Ureter (tissue), 1 donor: ENCODE results near the gene KCNK13. TPM values are rescaled to one million over a fixed set of nuclear protein-coding genes. Genes with fewer than 3 reads are reported as not detected.
"Not testable (repeated sequence)": the region's sequence is repeated elsewhere in the genome, so short reads cannot be mapped to it uniquely, and the experiment has no call there.

Experiments
- DNase-seq: peaks from one replicate; pipeline ENCODE4 v3.0.0-alpha.2; 2020; ENCODE audit warnings: low spot score
- total RNA-seq: library from RNA; stranded (reverse); gene quantifications from one replicate; pipeline ENCODE4 v1.2.4, GENCODE V29; 2023
- donor health status: DM: yes; HTN: yes; CAD: no.

KCNK13 gene
- total RNA-seq, 1 donor from 2014 or later: 0.39 TPM

DNA sequence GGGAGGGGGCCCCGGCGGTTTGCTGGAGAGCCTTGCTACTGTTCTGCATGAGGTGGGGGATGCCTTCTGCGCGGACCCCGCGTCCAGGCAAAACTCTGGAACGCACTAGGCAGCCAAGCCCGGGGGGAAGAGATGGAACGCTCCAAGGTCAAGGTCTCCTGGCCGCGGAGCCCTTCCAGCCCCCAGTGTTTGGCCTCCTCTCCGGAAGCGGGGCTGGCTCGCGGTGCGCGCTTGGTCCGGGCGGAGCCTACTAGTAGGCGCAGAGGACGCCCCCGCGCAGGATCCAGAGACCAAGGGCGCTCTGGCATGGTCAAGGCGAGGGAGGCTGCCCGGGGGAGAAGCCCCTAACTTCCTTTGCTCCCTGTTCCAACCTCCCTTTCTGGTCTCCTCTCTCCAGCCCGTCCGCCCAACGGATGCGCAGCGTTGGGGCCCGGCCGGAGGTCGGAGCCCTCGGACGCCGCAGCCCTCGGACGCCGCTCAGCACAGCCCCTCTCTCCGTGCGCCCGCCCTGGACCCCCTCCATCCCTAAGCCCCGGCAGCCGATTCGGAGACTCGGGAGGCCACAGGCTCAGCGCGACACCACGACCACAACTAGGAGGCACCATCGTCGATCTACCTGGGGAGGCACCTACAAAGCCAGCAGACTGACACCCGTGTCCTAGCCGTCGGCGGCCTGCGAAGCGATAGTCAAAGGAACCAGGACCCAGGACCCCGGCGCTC, 669 bp upstream of the KCNK13 start:
- DNase-seq: no peak

DNA sequence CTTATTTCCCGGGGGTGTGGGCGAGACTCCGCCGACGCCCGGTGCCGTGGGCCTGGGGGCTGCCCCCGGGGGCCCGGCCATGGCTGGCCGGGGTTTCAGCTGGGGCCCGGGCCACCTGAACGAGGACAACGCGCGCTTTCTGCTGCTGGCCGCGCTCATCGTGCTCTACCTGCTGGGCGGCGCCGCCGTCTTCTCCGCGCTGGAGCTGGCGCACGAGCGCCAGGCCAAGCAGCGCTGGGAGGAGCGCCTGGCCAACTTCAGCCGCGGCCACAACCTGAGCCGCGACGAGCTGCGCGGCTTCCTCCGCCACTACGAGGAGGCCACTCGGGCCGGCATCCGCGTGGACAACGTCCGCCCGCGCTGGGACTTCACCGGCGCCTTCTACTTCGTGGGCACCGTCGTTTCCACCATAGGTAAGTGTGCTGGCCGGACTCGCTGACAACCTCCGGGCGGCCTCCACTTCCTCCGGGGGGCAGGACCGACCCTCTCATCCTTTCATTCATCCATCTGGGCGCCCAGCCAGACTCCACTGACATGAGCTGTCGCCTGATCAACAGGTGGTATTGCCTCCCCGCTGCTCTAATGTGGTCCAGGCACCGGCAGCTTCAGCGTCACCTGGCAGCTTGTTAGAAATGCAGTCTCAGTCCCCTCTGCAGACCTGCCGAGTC, 467 bp downstream of the KCNK13 start:
- DNase-seq: no peak

DNA sequence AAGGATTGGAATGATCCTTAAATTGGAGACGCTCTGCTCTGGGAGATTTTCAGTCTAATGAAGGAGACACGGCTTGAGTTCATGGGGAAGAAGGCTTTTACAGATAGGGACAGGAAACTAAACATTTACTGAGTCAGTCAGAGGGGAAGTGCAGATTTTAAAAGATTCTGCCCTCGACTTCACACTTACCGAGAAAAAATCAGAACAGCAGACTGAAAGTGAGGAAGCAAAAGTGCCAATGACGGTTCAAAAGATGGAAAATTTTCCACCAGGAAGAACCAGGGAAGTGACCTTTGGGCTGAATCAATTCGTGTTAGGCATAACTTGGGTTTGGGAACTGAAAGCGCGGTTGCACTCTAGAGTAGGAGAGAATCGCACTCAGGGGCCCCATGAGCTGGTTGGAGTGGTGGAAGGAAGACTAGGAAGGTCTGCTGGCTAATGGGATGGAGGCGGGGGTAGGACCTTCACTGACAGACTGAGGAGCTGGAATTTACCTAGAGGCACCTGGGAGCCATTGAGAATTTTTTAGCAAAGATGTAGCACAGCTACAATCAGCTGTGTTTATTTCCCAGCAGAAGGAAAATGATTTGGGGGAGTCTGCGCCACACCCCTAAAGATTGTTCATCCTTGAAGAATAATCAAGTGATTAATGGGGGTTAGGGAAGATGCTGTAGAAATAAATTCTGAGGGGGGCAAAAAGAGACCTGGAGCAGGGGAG, 1.2 kb downstream of the KCNK13 start:
- no peak for DNase-seq

DNA sequence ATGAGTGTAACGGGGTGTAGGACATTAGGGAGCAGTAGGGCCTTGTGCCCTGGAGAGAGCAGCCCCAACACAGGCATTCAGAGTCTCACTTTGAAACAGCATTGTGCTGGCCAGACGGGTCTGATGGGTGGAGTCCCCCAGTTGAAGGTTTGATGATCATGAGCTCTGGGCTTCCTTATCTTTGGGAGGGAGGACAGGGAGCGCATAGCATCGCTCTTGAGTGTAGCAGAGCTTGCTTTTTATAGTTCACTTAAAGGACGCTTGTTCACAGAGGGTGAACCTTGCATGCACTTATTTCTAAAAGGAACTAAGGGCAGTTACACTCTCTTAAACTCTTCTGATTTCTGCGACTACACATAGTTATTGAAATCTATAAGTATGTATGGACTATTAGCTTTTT, 10.6 kb downstream of the KCNK13 start:
- DNase-seq: no peak

DNA sequence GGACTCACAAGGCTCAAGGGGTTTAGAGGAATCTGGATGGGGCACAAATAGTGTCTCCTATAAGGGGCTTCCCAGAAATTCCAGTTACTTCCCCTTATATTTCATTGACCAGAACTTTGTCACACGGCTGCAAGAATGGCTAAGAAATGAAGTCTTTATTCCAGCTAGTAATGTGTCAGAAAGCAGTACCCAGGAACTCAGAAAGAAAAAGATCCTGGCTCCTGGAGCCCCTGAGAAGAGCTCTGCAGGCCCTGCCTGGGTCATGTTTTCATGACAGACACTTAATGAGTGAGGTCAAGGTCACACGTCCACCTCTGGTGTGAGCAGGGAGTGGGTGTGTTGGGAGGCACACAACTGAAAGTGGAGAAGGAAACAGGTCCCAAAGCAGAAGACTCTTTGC, 17.8 kb downstream of the KCNK13 start:
- no peak for DNase-seq

DNA sequence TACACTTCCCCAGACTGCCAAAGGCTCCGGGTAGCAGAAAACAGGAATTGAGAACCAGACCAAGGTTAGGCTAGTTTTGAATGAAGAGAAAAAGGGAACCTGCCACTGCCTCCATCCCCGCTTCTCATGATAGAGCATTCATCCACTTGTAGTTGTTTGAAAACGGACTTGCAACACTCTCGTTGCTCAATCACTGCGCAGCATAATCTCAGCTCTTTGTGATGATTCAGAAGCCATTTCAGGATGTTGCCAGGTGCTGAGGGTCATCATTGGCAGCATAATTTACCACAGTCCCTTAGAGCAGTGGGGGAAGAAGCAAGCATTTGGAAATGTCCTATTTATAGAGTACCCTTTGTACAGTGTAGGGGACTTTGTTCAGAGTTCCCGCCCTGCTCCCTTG, 25.6 kb downstream of the KCNK13 start:
- no peak for DNase-seq

DNA sequence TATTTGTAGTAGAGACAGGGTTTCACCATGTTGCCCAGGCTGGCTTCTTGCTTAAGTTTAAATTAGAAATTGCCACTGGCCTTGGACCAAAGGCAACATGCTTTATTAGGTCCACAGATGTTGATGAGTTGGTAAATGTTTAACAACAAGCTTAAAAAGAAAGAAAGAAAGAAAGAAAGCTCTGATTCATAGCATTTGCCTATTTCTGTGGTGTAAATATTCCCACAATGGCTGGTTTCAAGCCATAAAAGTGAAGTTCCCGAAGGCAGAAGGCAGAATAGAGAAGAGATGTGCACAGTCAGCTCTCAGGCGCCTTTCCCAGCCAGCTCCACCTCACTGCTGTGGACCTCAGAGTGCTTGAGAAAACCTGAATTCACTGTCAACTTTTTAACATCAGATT, 26.4 kb downstream of the KCNK13 start:
- no peak for DNase-seq

DNA sequence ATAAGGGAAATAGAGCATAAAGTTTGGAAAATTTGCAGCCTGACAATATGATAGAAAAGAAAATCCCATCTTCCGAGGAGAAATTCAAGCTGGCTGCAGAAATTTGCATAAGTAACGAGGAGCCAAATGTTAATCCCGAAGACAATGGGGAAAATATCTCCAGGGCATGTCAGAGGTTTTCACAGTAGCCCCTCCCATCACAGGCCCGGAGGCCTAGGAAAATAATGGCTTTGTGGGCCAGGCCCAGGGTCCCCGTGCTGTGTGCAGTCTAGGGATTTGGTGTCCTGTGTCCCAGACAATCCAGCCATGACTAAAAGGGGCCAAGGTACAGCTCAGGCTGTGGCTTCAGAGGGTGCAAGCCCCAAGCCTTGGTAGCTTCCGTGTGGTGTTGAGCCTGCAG, 27.7 kb downstream of the KCNK13 start:
- DNase-seq: not testable (repeated sequence)

DNA sequence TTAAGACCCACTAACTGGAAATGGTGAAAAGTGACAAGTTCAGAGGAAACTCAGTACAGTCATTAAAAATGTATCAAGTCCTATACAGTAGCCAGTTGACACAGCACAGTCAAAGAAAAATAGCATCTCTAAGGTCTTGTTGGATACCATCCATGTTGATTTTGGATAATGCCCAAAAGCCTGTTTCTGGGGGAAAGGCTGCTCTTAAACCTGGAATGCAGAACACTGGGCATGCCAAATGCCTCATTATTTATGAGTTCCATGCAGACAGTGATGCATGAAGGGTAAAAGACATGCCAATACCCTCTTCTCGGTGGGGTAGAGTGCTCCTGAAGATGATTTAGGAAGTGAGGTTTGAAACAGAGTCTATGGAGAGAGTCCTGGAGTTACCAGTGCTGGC, 29.6 kb downstream of the KCNK13 start:
- DNase-seq: no peak

DNA sequence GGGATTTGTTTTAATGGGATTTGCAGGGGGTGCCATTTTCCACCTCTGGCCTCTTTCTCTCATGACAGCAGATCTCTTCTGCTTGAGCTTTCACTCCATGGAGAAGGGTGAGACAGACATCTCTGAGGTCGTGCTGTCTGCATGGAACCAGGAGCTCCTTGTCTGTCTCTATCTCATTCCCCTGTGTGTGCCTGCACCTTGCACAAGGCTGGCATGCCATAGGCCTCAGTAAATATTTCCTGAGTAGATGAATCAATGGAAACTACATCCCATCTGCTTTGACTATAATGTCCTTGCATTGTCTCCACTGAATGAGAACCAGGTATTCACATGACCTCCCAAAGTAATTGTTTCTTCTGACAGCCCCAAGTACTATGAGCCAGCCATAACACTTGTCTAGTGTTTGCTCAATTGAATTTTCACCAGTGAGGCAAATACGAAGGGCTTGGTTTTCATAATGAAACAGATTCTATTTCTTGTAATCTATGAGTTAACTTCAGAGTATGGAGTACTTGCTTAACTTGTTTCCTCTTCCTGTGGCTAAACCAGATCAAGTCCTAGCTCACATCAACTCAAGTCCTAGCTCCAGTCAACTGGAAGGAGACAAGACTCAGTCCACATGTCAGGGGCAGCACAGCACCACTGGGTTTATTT, 32.3 kb downstream of the KCNK13 start:
- no peak for DNase-seq

DNA sequence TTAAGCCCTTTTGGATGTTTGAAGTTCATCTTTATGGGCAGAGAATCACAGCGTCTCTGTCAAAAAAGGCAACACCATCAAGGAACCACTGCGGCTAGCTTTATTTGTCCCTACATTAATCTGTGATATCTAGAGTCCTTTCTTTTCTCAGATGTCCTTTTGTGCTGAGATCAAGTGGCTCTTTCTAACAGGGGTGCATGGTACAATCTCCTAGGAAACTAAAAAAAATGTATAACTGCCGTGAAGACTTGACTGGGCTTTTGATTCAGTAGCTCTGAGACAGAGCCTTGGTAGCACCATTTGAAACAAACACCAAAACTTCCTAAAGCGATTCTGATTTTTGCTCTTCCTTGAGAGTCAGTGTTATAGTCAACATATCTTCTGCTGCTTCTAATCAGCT, 33.3 kb downstream of the KCNK13 start:
- no peak for DNase-seq

DNA sequence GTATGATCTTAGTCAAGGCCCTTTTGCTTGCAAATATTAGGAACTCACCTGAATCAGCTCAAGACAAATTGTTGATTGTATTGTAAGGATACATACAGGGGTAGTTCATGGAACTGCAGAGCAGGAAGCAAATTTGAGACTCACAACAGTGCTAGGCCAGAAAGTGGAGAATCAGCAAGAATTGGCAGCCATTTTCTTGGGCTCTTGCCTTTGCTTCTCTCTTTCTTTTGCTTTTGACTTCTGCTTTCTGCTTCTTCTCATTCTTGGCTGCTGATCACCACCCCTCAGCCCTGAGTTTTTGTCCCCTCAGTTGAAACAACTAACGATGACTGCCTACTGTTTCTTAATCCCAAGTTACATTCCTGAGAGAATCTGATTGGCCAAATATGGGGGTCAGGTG, 34.8 kb downstream of the KCNK13 start:
- no peak for DNase-seq

DNA sequence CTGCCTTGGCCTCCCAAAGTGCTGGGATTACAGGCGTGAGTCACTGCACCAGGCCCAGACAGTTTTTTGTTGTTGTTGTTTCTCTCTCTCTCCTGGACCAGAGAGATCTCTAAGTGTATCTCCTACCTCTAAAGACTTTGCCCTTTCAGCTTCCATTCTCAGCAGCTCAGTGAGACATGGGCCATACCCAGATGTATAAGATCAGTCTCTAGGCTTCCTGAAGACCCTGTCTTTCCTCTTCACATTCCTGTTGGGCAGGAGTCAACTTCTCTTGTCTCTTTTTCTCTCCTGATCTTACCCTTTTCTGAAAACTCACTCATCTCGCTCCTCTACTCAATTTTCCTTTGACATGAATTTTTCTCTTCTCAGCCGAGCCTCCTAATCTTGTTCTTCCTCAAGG, 42.0 kb downstream of the KCNK13 start:
- DNase-seq: no peak

DNA sequence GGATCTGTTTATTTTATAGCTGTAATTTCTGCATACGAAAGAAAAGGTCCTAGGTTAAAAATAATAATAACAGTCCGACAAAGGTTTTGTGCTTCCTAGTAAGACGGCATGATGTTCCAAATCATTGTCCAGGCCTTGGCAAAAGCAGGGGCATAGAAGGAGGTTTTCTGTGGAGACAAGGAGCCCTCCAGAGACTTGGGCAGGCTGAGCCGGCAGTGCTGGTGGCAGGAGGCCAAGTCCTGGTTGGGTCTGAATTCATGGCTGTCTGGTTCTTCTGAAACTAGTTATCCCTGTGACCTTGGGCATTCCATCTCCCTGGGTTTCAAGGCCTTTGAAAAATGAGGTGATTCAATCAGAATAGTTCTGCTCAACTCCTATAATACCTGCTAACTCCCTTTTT, 44.0 kb downstream of the KCNK13 start:
- no peak for DNase-seq

DNA sequence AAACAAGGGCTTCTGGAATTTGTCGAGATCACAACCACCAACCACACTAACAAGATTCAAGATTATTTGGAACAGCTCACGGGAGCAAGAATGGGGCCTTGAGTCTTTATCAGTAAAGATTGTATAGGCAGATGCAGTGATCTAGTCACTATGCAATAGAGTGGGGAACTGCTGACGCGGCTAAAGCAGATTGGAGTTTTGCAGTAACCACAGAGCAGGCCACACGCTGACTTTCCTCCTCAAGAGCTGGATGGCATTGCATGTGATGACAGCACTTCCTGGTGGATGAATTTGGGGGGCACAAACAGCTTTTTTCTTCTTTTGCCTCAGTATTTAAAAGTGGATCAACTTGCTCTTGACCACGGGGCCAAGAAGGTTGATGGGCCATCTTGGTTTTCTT, 46.0 kb downstream of the KCNK13 start:
- DNase-seq: no peak

DNA sequence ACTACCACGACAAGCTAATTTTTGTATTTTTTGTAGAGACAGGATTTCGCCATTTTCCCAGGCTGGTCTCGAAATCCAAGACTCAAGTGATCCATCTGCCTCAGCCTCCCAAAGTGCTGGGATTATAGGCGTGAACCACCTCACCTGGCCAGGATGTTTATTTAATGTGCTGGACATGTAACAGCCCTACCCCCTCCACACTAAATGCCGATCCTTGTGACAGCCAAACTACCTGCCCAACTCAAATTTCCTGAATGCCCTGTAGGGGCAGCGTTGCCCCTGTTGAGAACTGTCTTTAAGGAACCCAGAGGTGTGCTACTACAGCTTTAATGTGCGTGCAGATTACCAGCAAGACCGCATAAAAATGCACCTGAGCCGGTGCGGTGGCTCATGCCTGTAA, 48.1 kb downstream of the KCNK13 start:
- DNase-seq: no peak

DNA sequence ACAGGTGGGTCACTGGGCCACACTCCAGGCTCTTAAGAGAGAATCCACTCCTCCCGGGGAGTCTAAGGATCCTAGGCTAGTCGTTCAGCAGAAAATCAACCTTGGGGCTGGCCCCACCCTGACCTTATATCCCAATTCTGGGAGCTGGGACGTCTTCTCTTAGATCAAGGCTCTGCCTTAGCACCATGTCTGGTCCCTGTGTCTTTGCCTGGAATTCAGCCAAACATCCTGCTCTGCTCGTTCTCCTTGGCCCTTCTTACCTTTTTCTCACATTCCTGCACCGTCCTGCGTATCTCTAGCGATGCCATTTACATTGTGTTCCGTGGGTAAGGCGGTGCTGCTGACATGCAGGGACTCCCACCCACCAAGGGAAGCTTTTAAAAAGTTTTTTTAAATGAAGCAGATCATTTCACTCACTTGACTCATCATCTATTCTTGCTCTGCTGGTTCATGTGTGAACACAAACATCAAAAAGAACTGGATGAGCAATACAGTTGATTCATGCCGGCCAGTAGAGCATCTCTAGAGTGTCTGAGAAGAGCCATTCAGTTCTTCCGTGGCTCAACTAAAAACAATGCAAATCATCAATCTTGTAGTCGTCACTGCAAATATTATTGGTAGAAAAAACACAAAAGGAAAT, 50.2 kb downstream of the KCNK13 start:
- no peak for DNase-seq

DNA sequence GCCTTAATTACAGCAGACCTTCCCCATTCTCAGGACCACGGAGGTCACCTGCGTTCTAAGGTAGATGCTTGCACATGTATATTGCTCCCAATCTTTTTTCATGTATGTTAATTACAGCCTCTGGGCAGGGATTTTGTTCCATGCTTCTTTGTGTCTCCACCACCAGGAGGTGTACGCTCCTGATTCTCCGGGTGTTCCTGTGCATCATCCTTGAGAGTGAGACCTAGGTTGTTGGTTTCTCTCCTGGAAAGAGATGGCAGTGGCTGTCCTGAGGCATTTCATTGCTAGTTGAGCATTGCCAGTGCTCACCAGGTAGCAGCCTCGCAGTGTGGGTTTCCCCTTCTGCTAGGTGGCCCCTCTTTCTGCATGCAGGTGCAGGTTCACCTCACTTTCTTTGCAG, 52.8 kb downstream of the KCNK13 start:
- DNase-seq: no peak

DNA sequence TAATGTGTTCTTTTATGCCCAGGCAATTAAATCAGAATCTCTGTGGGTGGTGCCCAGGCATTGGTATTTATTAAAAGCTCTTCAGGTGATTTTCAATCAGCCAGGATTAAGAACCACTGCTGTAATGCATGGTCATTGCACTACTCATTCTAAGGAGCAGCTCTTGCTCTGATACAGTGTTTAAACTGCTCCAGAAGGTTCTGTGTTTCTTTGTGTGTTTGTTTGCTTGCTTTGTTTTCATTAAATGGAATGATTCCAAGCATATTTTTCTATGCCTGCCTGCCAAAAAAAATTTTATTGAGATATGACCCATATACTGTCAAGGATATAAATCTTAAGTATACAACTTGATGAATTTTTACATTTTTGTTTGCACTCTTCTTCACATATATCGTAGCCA, 54.0 kb downstream of the KCNK13 start:
- DNase-seq: no peak

DNA sequence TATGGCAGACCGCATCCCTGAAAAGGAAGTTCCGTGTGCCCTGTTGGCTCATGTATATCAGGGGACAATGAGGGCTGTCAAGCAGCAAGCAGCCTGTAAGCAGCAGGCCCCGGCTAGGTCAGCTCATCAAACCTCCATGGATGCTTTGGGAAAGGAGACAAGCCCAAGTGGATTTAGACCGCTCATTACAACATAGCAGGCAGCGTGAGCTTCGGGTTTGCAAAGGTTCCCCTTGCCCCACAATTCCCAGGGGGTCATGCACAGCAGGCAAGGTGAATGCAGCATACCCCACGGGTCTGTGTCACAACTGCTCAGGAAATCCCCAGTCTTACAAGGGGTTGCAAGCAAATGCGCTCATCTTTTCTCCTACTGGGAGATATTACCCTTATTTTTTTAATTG, 54.6 kb downstream of the KCNK13 start:
- no peak for DNase-seq

DNA sequence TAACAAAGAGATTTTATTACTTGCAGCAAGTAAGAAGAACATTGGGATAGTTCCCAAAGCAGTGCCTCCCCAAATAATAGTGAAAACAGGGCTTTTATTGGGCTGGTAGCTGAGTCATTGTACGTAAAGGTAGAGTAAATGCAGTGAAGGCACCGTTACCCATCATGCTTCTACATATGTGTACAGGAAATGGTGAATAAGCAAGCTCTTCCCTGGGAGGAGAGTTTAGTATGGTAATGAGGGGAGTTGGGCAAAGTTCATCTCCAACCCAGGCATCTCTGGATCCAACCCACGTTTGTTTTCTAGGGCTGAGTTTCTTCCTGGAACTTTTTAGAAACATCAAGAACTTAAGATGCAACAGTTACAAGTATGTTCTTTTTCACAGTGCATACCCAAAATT, 56.2 kb downstream of the KCNK13 start:
- DNase-seq: no peak

DNA sequence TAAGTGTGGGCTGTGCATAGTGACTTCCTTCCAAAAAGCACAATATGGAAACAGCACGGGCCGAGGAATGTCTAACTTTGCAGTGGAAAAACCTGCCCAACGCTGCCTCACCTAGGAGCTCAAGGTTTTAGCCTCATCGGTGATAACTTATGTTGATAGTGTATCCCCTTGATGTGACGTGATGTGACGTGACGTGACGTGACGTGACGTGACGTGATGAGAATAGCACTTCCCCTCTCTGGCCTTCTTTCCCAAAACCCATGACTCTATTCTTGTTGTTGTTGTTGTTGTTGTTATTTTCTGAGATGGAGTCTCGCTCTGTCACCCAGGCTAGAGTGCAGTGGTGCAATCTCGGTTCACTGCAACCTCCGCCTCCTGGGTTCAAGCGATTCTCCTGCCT, 64.5 kb downstream of the KCNK13 start:
- no peak for DNase-seq
